HG03196 (cell line): ENCODE measurements around the gene AKNAD1.
"Not testable (repeated sequence)": the region's sequence is repeated elsewhere in the genome, so short reads cannot be mapped to it uniquely, and the experiment has no call there.

ENCODE experiments used
- ATAC-seq: cut with Tn5 transposase; IDR thresholded peaks from one replicate; pipeline ENCODE4 v1.9.1; 2021; ENCODE audit not compliant: unreplicated experiment

AKNAD1 gene

DNA sequence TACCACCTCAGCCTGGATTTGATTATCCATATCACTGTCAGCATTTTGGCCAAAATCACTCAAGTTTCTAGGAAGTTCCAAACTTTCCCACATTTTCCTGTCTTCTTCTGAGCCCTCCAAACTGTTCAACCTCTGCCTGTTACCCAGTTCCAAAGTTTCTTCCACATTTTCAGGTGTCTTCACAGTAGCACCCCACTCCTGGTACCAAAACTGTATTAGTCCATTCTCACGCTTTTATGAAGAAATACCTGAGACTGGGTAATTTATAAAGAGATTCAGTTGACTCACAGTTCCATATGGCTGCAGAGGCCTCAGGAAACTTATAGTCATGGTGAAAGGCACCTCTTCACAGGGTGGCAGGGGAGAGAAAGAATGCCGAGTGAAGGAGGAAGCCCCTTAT, 71.0 kb downstream of the AKNAD1 start:
- ATAC-seq: no peak

DNA sequence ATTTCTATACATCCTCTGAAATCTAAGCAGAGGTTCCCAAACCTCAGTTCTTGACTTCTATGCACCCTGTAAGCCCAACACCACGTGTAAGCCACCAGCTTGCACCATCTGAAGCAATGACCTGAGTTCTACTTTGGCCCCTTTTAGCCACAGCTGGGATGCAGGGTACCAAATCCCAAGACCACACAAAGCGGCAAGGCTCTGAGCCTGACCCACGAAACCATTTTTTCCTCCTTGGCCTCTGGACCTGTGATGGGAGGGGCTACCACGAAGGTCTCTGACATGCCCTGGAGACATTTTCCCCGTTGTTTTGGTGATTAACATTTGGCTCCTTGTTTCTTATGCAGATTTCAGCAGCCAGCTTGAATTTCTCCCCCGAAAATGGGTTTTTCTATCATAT, 71.6 kb downstream of the AKNAD1 start:
- ATAC-seq: no peak

DNA sequence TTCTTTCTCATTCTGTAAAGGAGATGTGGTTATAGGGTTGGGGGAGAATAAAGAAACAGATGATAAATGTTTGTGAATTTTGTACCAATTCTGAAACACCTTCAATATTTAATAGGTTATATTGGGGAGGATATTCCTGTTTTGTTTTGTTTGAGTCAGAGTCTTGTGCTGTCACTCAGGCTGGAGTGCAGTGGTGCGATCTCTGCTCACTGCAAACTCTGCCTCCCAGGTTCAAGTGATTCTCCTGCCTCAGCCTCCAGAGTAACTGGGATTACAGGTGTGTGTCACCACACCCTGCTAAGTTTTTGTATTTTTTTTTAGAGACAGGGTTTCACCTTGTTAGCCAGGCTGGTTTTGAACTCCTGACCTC, 75.3 kb downstream of the AKNAD1 start:
- not testable (repeated sequence) for ATAC-seq

DNA sequence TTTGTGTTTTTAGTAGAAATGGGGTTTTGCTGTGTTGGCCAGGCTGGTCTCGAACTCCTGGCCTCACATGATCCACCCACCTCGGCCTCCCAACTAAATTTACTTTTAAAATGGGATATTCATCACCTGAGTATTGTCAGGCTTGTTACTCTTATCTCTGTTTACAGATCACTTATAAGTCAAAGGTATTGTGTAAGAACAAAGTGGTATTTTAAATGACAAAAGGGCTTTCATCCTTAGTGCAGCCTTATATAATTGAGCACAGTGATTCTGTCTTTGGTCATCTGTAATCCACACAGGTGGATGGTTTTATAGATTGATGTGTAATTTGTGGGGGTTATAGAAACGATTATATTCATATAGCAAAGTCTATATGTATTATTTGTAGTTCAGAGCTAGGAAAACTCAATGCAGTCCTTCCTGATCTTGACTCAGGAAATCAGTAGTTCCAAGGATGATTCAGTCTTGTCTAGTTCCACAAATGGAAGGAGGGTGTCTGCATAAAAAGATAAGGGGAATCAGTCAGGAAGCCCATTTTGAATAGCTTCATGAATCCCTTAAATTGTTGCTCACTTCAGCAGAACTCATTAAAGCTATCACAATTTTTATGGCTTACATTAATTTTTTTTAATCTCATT, 75.8 kb downstream of the AKNAD1 start:
- ATAC-seq: no peak

DNA sequence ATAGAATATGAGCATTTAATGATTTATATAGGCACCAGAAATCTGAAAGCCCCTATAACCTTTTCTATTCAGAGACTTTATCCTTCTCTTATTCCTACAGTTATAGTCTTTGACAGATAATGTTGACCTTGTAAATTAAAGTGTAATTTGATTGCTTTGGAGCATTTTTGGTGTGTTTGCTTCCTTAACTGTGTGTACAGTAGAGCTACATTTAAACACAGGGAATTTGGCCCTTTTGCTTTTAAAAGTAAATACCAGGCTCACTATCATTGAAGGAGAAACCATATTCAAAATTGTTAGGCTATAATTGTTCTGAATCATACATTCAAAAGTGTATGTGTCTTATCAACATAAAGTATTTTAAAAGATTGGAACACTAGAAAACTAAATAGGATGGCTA, 77.4 kb downstream of the AKNAD1 start:
- ATAC-seq: no peak

DNA sequence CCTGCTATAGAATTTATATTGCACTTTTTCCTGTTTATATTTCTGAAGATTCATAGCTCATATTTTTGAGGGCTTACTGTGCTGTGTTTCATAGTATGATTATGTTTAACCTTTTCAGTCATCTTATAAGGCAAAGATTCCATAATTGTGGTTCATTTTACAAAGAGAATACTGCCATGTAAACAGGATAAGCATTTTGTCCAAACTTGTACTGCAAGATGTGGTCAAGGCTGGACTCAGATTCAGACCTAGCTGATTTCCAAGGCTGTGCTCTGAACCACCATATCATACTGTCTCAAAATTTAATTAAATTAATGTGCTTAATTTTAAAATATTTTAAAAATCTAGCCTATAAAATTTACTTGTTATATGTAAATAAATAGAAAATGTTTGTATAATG, 79.1 kb downstream of the AKNAD1 start:
- no peak for ATAC-seq

DNA sequence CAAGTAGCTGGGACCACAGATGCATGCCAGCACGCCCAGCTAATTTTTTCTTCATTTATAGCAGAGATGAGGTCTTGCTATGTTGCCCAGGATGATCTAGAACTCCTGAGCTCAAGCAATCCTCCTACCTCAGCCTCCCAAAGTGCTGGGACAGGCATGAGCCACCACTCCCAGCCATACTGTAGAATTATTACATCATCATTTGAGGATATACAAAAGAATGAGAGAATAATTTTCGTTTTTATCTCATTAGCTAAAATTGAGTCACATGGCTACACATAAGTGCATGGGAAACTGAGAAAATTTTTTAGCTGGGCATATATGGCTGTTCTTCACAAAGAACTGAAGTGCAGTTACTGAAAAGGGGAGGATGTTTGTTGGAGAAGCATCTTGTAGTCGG, 89.2 kb downstream of the AKNAD1 start:
- ATAC-seq: no peak

DNA sequence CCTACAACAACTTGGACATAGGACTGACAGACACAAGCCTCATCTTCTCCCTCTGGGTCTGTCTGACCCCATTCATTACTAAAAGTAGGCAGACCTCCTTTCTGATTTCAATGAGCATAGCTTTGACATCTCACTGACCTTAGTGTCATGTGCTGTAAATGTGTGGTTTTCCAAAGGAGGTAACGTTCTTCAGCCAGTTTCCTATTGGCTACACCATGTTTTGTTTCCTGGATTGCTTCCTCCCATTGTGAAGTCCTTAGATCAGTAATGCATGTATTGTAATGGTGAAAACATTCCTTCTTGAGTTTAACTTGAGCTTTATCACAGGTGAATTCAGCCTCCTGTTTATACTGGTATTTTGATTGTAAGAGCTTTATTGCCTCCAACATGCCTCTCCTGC, 89.8 kb downstream of the AKNAD1 start:
- ATAC-seq: no peak
